ENCODE measurements around the gene THAP7.

GRCh38 chr22:20963201-20964052 is 38.5 kb downstream of the THAP7 start:
- TF ChIP-seq, protein P1, sequence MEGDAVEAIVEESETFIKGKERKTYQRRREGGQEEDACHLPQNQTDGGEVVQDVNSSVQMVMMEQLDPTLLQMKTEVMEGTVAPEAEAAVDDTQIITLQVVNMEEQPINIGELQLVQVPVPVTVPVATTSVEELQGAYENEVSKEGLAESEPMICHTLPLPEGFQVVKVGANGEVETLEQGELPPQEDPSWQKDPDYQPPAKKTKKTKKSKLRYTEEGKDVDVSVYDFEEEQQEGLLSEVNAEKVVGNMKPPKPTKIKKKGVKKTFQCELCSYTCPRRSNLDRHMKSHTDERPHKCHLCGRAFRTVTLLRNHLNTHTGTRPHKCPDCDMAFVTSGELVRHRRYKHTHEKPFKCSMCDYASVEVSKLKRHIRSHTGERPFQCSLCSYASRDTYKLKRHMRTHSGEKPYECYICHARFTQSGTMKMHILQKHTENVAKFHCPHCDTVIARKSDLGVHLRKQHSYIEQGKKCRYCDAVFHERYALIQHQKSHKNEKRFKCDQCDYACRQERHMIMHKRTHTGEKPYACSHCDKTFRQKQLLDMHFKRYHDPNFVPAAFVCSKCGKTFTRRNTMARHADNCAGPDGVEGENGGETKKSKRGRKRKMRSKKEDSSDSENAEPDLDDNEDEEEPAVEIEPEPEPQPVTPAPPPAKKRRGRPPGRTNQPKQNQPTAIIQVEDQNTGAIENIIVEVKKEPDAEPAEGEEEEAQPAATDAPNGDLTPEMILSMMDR (IDR thresholded peaks at IDR 0.05; ENCODE audit: low read length) = no peak
- TF ChIP-seq EZH2 (IDR thresholded peaks at IDR 0.05; ENCODE audit: borderline replicate concordance, low read length) = no peak
